22Rv1 (cell line): Measurements from ENCODE around the gene MAGI2.

Source experiments
- ZFX ChIP-seq: fragments of 450-650 bp; IDR thresholded peaks from 2 replicates; pipeline ENCODE4 v1.6.1; 2017; ENCODE audit warnings: antibody characterized with exemption, borderline replicate concordance
- TF ChIP-seq, protein P1 (sequence below): fragments of 450-650 bp; IDR thresholded peaks from 2 replicates; pipeline ENCODE4 v1.5.1; 2017; ENCODE audit warnings: mild to moderate bottlenecking

DNA sequence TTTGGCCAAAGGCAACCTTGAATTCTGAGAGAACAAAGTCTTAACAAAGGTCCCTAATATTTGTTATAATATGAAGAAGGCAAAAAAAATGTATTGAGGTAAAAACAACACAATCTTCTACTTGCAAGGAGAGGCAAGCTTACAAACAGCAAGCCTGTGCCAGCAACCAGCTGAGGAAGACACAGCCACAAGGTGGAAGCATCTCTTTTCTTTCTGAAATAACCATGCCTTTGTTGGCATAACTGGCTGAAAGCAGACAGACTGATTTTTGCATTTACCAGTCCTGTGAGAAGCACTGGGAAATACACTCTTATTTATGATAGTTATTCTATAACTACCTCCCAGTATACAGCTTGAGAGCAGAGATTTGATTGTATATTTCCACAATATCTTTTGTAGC lies 1362.9 kb downstream of the MAGI2 start:
- TF ChIP-seq, protein P1, sequence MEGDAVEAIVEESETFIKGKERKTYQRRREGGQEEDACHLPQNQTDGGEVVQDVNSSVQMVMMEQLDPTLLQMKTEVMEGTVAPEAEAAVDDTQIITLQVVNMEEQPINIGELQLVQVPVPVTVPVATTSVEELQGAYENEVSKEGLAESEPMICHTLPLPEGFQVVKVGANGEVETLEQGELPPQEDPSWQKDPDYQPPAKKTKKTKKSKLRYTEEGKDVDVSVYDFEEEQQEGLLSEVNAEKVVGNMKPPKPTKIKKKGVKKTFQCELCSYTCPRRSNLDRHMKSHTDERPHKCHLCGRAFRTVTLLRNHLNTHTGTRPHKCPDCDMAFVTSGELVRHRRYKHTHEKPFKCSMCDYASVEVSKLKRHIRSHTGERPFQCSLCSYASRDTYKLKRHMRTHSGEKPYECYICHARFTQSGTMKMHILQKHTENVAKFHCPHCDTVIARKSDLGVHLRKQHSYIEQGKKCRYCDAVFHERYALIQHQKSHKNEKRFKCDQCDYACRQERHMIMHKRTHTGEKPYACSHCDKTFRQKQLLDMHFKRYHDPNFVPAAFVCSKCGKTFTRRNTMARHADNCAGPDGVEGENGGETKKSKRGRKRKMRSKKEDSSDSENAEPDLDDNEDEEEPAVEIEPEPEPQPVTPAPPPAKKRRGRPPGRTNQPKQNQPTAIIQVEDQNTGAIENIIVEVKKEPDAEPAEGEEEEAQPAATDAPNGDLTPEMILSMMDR: peak; percentile 30; the same call in 1 of the 2 replicates
- no peak for TF ChIP-seq ZFX
